Measurements from ENCODE around the gene HSF5.

DNA sequence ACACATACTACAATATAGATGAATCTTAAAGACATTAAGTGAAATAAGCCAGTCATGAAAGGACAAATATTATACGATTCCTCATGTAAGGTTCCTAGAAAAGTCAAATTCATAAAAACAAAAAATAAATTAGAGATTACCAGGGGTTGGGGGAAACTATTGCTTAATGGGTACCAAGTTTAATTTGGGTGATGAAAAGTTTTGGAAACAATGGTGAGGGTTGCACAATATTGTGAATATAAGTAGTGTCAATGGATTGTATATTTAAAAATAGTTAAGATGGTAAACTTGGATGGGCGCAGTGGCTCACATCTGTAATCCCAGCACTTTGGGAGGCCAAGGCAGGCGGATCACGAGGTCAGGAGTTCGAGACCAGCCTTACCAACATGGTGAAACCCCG lies 17.9 kb downstream of the HSF5 start:
- TF ChIP-seq EP300 (IDR thresholded peaks at IDR 0.05): no peak
- TF ChIP-seq, protein P1, sequence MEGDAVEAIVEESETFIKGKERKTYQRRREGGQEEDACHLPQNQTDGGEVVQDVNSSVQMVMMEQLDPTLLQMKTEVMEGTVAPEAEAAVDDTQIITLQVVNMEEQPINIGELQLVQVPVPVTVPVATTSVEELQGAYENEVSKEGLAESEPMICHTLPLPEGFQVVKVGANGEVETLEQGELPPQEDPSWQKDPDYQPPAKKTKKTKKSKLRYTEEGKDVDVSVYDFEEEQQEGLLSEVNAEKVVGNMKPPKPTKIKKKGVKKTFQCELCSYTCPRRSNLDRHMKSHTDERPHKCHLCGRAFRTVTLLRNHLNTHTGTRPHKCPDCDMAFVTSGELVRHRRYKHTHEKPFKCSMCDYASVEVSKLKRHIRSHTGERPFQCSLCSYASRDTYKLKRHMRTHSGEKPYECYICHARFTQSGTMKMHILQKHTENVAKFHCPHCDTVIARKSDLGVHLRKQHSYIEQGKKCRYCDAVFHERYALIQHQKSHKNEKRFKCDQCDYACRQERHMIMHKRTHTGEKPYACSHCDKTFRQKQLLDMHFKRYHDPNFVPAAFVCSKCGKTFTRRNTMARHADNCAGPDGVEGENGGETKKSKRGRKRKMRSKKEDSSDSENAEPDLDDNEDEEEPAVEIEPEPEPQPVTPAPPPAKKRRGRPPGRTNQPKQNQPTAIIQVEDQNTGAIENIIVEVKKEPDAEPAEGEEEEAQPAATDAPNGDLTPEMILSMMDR (IDR thresholded peaks at IDR 0.05): no peak
- no peak for TF ChIP-seq POLR2A (IDR thresholded peaks at IDR 0.05)

Data from upper lobe of left lung (tissue), 4 donors.